ENCODE measurements around the gene TAF7L. TPM values are rescaled to one million over a fixed set of nuclear protein-coding genes. Genes with fewer than 3 reads are reported as not detected.

The TAF7L gene
- total and polyA plus RNA-seq, 12 donors = 0.15 to 0.33 (median 0.24) TPM; not detected in 7

DNA sequence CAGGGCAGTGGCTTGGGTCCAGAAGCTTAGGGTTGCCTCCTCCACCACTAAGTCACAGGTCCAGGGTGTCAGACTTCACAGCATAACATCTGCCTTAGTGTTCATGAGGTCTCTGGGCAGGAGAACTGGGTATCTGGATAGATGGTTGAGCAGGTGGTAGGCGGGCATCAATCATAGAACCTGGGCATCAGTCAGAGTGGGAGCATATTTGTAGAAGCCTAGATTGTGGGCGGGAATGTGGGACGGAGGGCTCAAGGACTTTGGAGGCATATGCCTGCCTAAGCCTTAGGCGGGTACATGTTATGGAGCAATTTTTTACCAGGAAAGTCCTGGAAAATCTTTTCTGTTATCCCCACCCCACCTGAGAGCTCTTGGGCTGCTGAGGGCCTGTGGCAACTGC, 28.5 kb downstream of the TAF7L start:
- DNase-seq = no peak
- Histone ChIP-seq H3K9me3 (replicated peaks in 1 of 3) (no peaks in the 10 kb centered on the region), H3K27me3 (peaks cover 8% of the 10 kb centered on the region), H3K36me3 (replicated peaks in 1 of 2) (no peaks in the 10 kb centered on the region), H3K4me3 (no peak overlapping the region), H3K4me1 (replicated peaks in 1 of 2) (no peaks in the 10 kb centered on the region), H3K27ac (no peak overlapping the region)
- 83 to 96% (median 96%) methylated on average over 4 of the region's 4 CpGs; no CpG with 5 or more reads in 1 of the 4 donors for WGBS, 4 donors
- intact Hi-C loops (cut with DNase I) = no loop called here
- TF ChIP-seq, protein P1, sequence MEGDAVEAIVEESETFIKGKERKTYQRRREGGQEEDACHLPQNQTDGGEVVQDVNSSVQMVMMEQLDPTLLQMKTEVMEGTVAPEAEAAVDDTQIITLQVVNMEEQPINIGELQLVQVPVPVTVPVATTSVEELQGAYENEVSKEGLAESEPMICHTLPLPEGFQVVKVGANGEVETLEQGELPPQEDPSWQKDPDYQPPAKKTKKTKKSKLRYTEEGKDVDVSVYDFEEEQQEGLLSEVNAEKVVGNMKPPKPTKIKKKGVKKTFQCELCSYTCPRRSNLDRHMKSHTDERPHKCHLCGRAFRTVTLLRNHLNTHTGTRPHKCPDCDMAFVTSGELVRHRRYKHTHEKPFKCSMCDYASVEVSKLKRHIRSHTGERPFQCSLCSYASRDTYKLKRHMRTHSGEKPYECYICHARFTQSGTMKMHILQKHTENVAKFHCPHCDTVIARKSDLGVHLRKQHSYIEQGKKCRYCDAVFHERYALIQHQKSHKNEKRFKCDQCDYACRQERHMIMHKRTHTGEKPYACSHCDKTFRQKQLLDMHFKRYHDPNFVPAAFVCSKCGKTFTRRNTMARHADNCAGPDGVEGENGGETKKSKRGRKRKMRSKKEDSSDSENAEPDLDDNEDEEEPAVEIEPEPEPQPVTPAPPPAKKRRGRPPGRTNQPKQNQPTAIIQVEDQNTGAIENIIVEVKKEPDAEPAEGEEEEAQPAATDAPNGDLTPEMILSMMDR (IDR thresholded peaks at IDR 0.05) = no peak
- no peak for TF ChIP-seq POLR2A (IDR thresholded peaks at IDR 0.05)

DNA sequence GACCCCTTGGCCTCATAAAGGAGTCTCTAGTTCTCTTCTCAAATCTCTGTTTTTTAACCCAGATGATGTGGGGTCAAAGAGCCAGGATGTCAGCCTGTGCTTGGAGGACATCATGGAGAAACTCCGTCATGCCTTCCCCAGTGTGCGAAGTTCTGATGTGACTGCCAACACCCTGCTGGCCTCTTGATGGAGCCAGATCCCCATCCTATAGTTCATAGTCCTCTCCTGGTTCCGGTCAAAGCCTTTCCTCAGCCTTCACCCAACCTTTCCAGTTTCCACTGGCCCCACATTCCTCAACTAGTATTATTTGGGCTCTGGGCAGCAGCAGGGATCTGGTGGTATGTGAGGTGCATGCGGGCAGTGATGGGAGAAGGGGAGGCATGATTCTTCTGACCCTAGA, 30.7 kb downstream of the TAF7L start:
- Histone ChIP-seq H3K27me3 (peaks cover 8% of the 10 kb centered on the region), H3K4me1 (replicated peaks in 1 of 2) (no peaks in the 10 kb centered on the region), H3K27ac (no peak overlapping the region), H3K9me3 (replicated peaks in 1 of 3) (no peaks in the 10 kb centered on the region), H3K4me3 (no peak overlapping the region), H3K36me3 (replicated peaks in 1 of 2) (no peaks in the 10 kb centered on the region)
- TF ChIP-seq, protein P1 (IDR thresholded peaks at IDR 0.05) = no peak
- no peak for TF ChIP-seq POLR2A (IDR thresholded peaks at IDR 0.05)
- 74 to 89% (median 78%) methylated on average over 4 of the region's 4 CpGs for WGBS, 4 donors
- intact Hi-C loops (cut with DNase I) = no loop called here
- DNase-seq = no peak

DNA sequence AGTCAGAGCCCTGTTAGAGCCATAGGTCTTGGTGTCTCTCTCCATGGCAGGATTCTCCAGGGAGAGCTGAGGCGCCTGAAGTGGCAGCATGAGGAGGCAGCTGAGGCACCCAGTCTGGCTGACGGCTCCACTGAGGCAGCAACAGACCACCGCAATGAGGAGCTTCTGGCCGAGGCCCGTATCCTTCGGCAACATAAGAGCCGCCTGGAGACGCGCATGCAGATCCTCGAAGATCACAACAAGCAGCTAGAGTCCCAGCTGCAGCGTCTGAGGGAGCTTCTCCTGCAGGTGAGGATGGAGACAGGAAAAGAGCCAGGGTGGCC, 32.9 kb downstream of the TAF7L start:
- no peak overlapping the region for H3K4me3 ChIP-seq
- H3K36me3 ChIP-seq (replicated peaks in 1 of 2) = no peaks in the 10 kb centered on the region
- H3K27me3 ChIP-seq = peaks cover 11% of the 10 kb centered on the region
- H3K27ac ChIP-seq = no peak overlapping the region
- intact Hi-C loops (cut with DNase I) = no loop called here
- no peaks in the 10 kb centered on the region for H3K9me3 ChIP-seq (replicated peaks in 1 of 3)
- 83 to 93% (median 83%) methylated on average over 11 of the region's 11 CpGs; no CpG with 5 or more reads in 1 of the 4 donors for WGBS, 4 donors
- no peaks in the 10 kb centered on the region for H3K4me1 ChIP-seq (replicated peaks in 1 of 2)
- DNase-seq = no peak
- no peak for TF ChIP-seq POLR2A (IDR thresholded peaks at IDR 0.05)

DNA sequence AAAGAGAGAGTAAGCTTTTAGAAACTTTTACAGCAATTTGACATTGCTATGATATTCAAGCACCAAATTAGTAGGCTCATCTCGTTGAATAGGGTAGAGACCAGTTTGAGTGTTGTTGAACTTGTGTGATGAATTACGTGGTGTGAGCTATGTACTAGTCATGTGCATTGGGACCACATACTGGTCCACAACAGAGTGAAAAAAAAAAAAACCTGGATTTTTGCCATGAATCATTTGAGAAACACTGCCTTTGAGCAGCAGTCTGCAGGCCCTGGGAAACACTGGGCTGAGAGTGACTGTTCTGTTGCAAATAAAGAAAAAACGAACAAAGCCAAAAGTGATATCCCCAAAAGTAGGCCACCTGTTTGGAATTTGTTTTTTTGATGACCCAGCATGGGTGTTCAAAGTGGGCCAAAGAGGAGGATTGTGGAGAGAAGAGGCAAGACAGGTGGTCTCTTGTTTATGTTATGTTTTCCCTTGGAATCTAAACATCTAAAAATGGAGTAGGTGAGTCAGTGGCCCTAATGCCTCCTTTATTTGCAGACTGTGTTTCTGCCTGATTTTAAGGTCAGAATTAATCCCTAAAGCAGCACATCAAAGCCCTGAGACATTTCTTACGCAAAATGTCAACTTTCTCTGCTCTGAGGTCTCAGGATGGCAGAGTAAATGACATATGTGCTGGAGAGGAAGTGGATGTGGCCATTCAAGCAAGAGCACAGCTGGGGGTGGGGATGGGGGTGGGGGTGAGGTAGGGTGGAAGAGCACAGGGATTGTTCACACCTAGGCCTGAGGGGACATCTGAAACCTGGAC, 33.5 kb downstream of the TAF7L start:
- Histone ChIP-seq H3K36me3 (replicated peaks in 1 of 2) (no peaks in the 10 kb centered on the region), H3K9me3 (replicated peaks in 1 of 3) (no peaks in the 10 kb centered on the region), H3K27ac (no peak overlapping the region), H3K4me3 (no peak overlapping the region), H3K4me1 (replicated peaks in 1 of 2) (no peaks in the 10 kb centered on the region), H3K27me3 (peaks cover 11% of the 10 kb centered on the region)
- WGBS, 4 donors = 68 to 82% (median 73%) methylated on average over 3 to 4 of the region's 4 CpGs
- TF ChIP-seq, protein P1 (IDR thresholded peaks at IDR 0.05) = no peak
- no peak for TF ChIP-seq POLR2A (IDR thresholded peaks at IDR 0.05)
- no peak for DNase-seq
- intact Hi-C loops (cut with DNase I) = no loop called here

DNA sequence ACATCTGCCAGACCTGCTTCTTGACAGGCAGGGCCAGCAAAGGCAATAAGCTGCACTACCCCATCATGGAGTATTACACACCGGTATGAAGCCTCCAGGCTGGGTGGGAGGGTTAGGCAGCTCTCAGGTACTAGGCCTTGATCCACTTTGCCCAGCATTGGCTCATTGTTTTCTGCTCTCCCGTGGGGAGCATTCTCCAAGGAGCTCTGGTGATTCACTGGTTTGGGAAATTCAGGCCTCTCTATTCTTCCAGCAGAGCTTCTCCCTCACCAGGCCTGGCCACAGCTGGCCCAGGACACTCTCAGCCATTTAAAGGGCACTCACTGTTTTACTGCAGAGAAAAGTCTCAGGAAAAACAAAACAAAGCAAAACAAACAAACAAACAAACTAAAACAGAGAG, 38.5 kb downstream of the TAF7L start:
- DNase-seq = no peak
- H3K4me1 ChIP-seq (replicated peaks in 1 of 2) = no peaks in the 10 kb centered on the region
- H3K27ac ChIP-seq = no peak overlapping the region
- intact Hi-C loops (cut with DNase I) = no loop called here
- H3K27me3 ChIP-seq = peaks cover 3% of the 10 kb centered on the region
- TF ChIP-seq, protein P1 (IDR thresholded peaks at IDR 0.05) = no peak
- TF ChIP-seq POLR2A (IDR thresholded peaks at IDR 0.05) = no peak
- H3K36me3 ChIP-seq (replicated peaks in 1 of 2) = no peaks in the 10 kb centered on the region
- 58 to 93% (median 80%) methylated on average over 2 of the region's 2 CpGs; no CpG with 5 or more reads in 1 of the 4 donors for WGBS, 4 donors
- H3K9me3 ChIP-seq (replicated peaks in 1 of 3) = no peaks in the 10 kb centered on the region
- no peak overlapping the region for H3K4me3 ChIP-seq

All from adrenal gland (tissue), 12 donors.